Measurements from ENCODE around the gene ARPP21.

Gene ARPP21

DNA sequence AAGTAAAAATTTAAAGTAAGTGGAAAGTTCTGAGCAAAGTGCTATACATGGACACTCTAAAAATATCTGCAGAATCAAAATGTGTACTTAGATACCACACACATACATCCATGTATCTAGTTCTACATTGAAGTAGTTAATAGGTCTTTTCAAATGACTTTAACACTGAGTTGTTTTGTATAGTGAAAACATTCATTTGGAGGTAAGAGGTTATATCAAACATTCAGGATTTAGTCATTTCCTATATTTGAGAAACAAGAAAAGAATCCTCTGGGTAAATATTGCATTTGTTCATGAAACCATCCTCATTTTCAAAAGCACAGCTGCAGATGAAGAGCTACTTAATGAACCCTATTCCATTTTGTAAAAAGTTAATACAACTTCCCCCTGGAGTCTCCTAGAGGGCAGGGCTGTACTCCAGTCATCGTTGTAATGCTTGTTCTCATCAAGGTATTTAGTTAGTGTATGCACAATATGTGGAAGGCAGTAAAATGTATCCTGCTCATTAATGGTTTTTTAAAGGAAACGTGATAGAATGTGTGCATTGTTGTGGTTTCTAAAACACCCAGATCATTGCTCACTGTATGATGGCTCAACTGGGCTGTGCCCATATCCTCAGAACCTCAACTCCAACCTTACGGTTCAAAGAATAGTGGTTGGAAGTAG is 26.2 kb downstream of the ARPP21 start:
- TF ChIP-seq ZFX (IDR thresholded peaks at IDR 0.05; ENCODE audit: borderline replicate concordance), result no peak
- TF ChIP-seq, protein P1, sequence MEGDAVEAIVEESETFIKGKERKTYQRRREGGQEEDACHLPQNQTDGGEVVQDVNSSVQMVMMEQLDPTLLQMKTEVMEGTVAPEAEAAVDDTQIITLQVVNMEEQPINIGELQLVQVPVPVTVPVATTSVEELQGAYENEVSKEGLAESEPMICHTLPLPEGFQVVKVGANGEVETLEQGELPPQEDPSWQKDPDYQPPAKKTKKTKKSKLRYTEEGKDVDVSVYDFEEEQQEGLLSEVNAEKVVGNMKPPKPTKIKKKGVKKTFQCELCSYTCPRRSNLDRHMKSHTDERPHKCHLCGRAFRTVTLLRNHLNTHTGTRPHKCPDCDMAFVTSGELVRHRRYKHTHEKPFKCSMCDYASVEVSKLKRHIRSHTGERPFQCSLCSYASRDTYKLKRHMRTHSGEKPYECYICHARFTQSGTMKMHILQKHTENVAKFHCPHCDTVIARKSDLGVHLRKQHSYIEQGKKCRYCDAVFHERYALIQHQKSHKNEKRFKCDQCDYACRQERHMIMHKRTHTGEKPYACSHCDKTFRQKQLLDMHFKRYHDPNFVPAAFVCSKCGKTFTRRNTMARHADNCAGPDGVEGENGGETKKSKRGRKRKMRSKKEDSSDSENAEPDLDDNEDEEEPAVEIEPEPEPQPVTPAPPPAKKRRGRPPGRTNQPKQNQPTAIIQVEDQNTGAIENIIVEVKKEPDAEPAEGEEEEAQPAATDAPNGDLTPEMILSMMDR (IDR thresholded peaks at IDR 0.05), result no peak
- no peak overlapping the region for H3K27ac ChIP-seq

DNA sequence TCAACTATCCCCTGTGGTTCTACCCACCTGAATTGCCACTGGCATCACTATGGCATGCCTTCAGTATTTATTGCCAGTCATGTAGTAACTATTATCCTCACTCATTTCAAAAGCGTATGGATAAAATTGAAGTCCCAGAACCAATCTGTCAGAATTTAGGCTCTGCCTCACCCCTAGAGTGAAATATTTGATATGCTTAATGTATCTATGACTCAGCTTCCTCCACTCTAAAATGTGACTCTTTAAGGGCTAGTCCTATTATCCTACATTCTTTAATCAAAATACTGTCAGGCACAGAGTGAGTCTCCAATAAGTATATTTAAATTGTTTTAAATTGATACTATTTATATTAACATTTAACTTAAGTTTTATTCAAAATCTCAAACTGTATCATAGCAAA is 27.6 kb downstream of the ARPP21 start:
- H3K27ac ChIP-seq, result no peak overlapping the region
- no peak for TF ChIP-seq ZFX (IDR thresholded peaks at IDR 0.05; ENCODE audit: borderline replicate concordance)
- TF ChIP-seq, protein P1 (IDR thresholded peaks at IDR 0.05), result no peak

DNA sequence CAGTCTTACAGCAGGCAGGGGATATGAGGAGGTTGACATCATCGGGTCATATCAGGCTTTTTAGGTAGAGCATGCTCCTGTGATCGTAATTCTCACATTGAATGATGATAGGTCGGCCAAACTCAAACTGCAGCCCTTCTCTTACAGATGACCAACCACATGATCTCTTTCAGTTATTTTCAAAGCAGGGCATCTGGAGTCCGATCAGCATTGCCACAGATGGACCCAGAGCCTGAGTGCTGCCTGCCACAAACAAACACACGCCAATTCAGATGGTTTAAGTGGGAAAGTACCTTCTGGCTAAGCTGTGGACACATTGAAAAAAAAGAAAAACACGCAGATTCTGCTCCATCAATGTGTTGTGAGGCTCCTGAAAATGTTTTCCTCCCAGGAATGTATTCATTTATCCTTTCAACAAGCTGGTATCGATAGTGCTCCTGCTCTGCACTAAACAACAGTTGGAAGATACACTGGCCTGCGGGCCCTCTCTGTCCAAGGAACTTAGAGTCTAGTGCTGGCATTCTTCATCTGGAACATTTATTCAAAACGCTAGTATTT is 31.2 kb downstream of the ARPP21 start:
- H3K27ac ChIP-seq, result no peak overlapping the region
- TF ChIP-seq, protein P1 (IDR thresholded peaks at IDR 0.05), result no peak
- TF ChIP-seq ZFX (IDR thresholded peaks at IDR 0.05; ENCODE audit: borderline replicate concordance), result no peak

DNA sequence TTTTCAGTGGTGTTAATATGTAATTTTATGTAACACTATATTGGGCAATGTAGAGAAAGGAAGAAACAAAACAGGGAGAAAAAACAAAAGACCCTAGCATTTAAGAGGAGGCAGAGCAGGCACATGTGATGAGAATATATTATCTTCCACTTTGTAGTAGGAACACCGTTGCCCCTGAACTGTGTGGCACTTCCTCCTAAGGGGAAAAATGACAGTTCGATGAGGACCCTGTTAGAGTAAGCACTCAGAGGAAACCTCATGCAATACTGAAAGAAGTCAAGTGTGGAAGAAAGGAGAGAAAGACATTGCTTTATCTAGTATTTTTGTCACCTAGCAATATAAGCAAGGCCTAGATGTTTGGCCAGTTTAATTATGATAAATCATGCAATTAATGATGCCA is 32.2 kb downstream of the ARPP21 start:
- TF ChIP-seq ZFX (IDR thresholded peaks at IDR 0.05; ENCODE audit: borderline replicate concordance), result no peak
- TF ChIP-seq, protein P1 (IDR thresholded peaks at IDR 0.05), result no peak
- H3K27ac ChIP-seq, result no peak overlapping the region

DNA sequence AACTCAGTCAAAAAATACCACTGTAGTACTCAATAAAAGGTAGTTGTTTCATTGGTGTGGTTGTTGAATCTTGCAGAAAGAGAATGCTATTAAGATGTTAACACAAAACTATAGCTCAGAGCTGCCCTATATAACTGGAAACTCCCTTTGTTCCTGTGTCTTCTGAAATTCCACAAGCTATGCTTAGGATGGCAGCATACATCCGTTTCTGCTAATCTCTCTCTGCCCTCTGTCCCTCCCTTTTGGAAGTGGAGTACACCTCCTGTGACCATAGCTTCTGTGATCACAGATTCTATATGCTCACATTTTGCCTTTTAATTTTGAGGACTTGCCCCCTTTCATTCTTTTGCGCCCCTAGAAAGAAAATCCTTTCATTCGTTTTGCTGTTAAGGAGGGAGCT is 33.7 kb downstream of the ARPP21 start:
- TF ChIP-seq ZFX (IDR thresholded peaks at IDR 0.05; ENCODE audit: borderline replicate concordance), result no peak
- no peak overlapping the region for H3K27ac ChIP-seq

DNA sequence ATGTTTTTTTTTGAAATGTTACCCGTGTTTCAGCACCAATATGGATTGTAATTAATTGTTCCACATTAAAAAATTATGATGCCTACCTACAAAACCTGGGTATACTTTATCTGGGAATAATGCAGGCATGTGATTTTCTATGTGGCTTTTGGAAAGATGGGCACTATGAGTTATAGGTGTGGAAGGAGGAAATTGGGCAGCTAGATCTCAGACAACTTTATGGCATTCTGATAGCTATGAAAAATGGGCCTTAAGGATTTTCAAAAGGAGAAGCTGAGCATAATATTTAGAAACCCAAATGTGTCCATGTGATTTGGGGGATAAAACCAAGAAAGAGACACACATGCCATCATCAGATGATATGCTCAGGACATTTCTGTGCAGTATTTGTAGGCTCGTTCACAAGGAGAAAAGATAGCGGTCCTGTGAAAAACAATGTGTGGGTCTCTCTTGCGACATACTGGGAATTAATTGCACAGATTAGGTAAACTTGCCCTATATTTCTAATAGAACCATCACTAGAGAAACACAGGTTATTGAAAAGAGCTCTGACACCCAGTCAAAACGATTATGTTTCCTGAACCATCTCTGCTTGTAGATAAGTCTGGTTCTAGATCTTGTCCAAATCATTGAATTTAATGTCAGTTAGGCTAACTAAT is 35.3 kb downstream of the ARPP21 start:
- H3K27ac ChIP-seq, result no peak overlapping the region
- TF ChIP-seq, protein P1 (IDR thresholded peaks at IDR 0.05), result no peak
- no peak for TF ChIP-seq ZFX (IDR thresholded peaks at IDR 0.05; ENCODE audit: borderline replicate concordance)

DNA sequence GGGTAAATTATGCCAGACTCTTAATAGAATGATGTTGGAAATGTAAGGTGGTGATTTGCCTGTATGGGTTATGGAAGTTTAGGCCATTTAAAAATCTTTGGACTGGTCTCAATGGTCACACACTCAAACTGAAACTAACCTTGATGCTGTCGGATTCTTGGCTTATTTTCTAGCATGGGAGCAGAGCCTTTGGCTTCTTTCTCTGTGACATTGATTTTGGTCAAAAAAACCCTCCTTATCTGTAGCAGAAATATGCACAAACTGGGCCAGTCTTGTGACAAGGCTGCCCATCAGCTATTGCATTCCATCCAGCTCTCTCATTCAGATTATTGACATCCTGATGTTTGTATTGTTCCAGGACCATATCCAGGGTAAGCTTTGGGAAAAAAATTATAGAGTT is 35.9 kb downstream of the ARPP21 start:
- no peak overlapping the region for H3K27ac ChIP-seq
- no peak for TF ChIP-seq ZFX (IDR thresholded peaks at IDR 0.05; ENCODE audit: borderline replicate concordance)
- TF ChIP-seq, protein P1 (IDR thresholded peaks at IDR 0.05), result no peak
